MM.1S (cell line): ENCODE results near the gene TNK2.

Experiments
- DNase-seq: peaks from one replicate; pipeline ENCODE4 v3.0.0-alpha.2; 2015
- H2AFZ ChIP-seq: fragments of 300-600 bp; sonication (generic); 2 replicates; pipeline ENCODE4 v1.6.0; 2016; ENCODE audit warnings: antibody characterized with exemption, low read length
- H3F3A ChIP-seq: fragments of 300-600 bp; sonication (generic); 2 replicates; pipeline ENCODE4 v1.6.1; 2016; ENCODE audit warnings: mild to moderate bottlenecking, antibody characterized with exemption, low read length, moderate library complexity, mixed read lengths; ENCODE audit not compliant: insufficient read depth
- H3K27ac ChIP-seq: fragments of 300-600 bp; sonication (generic); 2 replicates; pipeline ENCODE4 v1.5.1; 2016; ENCODE audit warnings: mild to moderate bottlenecking, low read length
- H3K27me3 ChIP-seq: fragments of 300-600 bp; sonication (generic); replicated peaks from 2 replicates; pipeline ENCODE4 v1.6.0; 2016; ENCODE audit warnings: low read length; ENCODE audit not compliant: insufficient read depth
- H3K36me3 ChIP-seq: fragments of 300-600 bp; sonication (generic); replicated peaks from 2 replicates; pipeline ENCODE4 v1.6.1; 2016; ENCODE audit warnings: mild to moderate bottlenecking, low read length, mixed read lengths; ENCODE audit not compliant: insufficient read depth
- H3K4me1 ChIP-seq: fragments of 300-600 bp; sonication (generic); 2 replicates; pipeline ENCODE4 v1.6.1; 2016; ENCODE audit warnings: low read length, mixed read lengths
- H3K4me2 ChIP-seq: fragments of 300-600 bp; sonication (generic); 2 replicates; pipeline ENCODE4 v1.6.0; 2016; ENCODE audit warnings: low read depth, low read length
- H3K4me3 ChIP-seq: fragments of 300-600 bp; sonication (generic); 2 replicates; pipeline ENCODE4 v1.5.1; 2016; ENCODE audit warnings: low read length, mixed read lengths
- H3K79me2 ChIP-seq: fragments of 300-600 bp; sonication (generic); 2 replicates; pipeline ENCODE4 v1.6.1; 2016; ENCODE audit warnings: mixed run types, low read length, mixed read lengths
- H3K9ac ChIP-seq: fragments of 300-600 bp; sonication (generic); 2 replicates; pipeline ENCODE4 v1.6.1; 2016; ENCODE audit warnings: low read length, mixed read lengths
- H3K9me2 ChIP-seq: fragments of 300-600 bp; sonication (generic); replicated peaks from 2 replicates; pipeline ENCODE4 v1.6.1; 2016; ENCODE audit warnings: mild to moderate bottlenecking, low read length, mixed read lengths; ENCODE audit not compliant: insufficient read depth
- H3K9me3 ChIP-seq: fragments of 300-600 bp; sonication (generic); replicated peaks from 2 replicates; pipeline ENCODE4 v1.6.1; 2016; ENCODE audit warnings: mild to moderate bottlenecking, low read length, mixed read lengths; ENCODE audit not compliant: insufficient read depth
- H4K20me1 ChIP-seq: fragments of 300-600 bp; sonication (generic); 2 replicates; pipeline ENCODE4 v1.6.1; 2016; ENCODE audit warnings: mild to moderate bottlenecking, low read length, moderate library complexity, mixed read lengths; ENCODE audit not compliant: insufficient read depth
- EZH2 ChIP-seq: fragments of 300-600 bp; sonication (generic); optimal IDR thresholded peaks from 2 replicates; pipeline ENCODE3; 2017; ENCODE audit warnings: low read depth, mild to moderate bottlenecking, antibody characterized with exemption, low read length, mixed read lengths
- EZH2phosphoT487 ChIP-seq: fragments of 300-600 bp; sonication (generic); IDR thresholded peaks from 2 replicates; pipeline ENCODE4 v1.6.1; 2018; ENCODE audit warnings: antibody characterized with exemption, low read length
- TF ChIP-seq, protein P1 (sequence below): fragments of 300-600 bp; sonication (generic); IDR thresholded peaks from 2 replicates; pipeline ENCODE4 v1.5.1; 2016; ENCODE audit warnings: antibody characterized with exemption, low read length, mixed read lengths

The TNK2 gene

DNA sequence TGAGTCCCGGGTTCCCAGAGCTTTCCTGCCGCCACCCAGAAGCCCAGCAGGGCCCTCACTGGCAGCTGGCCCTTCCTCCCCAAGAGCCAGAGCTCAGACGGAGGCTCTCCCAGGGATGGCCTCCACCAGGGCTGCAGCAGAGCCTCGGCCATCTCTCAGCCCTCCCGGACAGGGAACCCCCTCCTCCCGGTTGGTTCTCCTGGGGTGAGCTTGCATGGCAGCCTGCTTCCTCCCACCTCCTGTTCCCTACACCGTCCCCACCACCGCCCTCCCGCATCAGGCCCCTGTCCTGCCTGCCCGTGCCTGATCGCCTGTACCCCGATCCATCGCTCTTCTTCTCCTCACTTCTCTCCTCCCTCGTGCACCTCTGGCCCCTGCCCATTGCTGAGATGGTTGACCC is 72.6 kb downstream of the TNK2 start:
- no peaks in the 10 kb centered on the region for H3F3A ChIP-seq
- DNase-seq, result no peak
- H3K27me3 ChIP-seq, result peaks cover 46% of the 10 kb centered on the region
- TF ChIP-seq EZH2phosphoT487 (no peak), EZH2 (no peak)
- TF ChIP-seq, protein P1, sequence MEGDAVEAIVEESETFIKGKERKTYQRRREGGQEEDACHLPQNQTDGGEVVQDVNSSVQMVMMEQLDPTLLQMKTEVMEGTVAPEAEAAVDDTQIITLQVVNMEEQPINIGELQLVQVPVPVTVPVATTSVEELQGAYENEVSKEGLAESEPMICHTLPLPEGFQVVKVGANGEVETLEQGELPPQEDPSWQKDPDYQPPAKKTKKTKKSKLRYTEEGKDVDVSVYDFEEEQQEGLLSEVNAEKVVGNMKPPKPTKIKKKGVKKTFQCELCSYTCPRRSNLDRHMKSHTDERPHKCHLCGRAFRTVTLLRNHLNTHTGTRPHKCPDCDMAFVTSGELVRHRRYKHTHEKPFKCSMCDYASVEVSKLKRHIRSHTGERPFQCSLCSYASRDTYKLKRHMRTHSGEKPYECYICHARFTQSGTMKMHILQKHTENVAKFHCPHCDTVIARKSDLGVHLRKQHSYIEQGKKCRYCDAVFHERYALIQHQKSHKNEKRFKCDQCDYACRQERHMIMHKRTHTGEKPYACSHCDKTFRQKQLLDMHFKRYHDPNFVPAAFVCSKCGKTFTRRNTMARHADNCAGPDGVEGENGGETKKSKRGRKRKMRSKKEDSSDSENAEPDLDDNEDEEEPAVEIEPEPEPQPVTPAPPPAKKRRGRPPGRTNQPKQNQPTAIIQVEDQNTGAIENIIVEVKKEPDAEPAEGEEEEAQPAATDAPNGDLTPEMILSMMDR, result no peak
- H3K4me2 ChIP-seq, result no peak overlapping the region
- H3K9me3 ChIP-seq, result no peaks in the 10 kb centered on the region
- no peak overlapping the region for H3K27ac ChIP-seq
- H3K36me3 ChIP-seq, result no peaks in the 10 kb centered on the region
- H3K9me2 ChIP-seq, result no peaks in the 10 kb centered on the region
- no peaks in the 10 kb centered on the region for H4K20me1 ChIP-seq
- H3K4me1 ChIP-seq, result no peaks in the 10 kb centered on the region
- no peaks in the 10 kb centered on the region for H3K79me2 ChIP-seq
- H3K4me3 ChIP-seq, result no peak overlapping the region
- no peak overlapping the region for H2AFZ ChIP-seq
- no peak overlapping the region for H3K9ac ChIP-seq

DNA sequence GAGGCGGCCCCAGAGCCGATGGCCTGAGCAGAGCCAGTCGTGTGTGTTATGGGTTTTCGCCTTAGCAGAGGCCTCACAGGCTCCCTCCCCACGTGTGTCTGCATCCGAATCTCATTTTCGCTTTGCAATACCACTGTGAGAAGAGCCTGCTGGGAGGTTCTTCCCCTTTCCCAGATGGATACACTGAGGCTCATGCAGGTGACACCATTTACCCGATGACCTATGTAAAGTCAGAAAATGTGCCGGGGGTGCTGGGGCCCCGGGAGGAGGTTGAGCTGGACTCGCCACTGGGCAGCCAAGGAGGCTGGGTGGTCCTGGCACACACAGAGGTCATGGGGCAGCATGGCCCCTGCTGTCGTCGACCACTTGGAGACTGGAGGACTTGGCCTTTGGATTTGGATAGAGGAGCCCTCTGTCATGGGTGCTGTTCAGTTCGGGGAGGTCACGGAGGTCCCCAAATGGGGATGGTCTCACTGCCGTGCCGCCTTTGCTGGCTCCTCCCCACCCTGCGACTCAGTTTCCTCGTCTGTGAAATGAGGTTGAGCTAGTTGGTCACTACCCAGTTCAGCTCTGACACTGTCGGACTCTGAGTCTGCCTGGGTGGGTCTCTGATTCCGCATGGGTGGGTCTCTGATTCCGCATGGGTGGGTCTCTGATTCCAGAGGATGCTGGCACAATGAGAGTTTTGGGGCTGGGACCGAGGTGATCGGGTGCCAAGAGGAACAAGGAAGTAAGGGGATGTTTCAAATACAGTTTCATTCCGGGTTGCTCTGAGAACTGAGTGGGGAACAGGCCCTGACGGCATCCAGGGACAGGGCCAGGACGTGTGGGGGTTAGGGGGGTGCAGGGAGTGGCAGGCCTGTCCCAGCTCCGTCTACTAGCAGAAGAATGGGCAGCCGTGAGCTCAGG is 73.4 kb downstream of the TNK2 start:
- Histone ChIP-seq H3K79me2 (no peaks in the 10 kb centered on the region), H2AFZ (no peak overlapping the region), H3K9me3 (no peaks in the 10 kb centered on the region), H4K20me1 (no peaks in the 10 kb centered on the region), H3K36me3 (no peaks in the 10 kb centered on the region), H3K27me3 (peaks cover 52% of the 10 kb centered on the region), H3F3A (no peaks in the 10 kb centered on the region), H3K4me1 (no peaks in the 10 kb centered on the region), H3K27ac (no peak overlapping the region), H3K9ac (no peak overlapping the region), H3K9me2 (no peaks in the 10 kb centered on the region), H3K4me2 (no peak overlapping the region), H3K4me3 (no peak overlapping the region)
- no peak for TF ChIP-seq EZH2phosphoT487
- TF ChIP-seq, protein P1, result no peak
- TF ChIP-seq EZH2, result no peak
- no peak for DNase-seq

DNA sequence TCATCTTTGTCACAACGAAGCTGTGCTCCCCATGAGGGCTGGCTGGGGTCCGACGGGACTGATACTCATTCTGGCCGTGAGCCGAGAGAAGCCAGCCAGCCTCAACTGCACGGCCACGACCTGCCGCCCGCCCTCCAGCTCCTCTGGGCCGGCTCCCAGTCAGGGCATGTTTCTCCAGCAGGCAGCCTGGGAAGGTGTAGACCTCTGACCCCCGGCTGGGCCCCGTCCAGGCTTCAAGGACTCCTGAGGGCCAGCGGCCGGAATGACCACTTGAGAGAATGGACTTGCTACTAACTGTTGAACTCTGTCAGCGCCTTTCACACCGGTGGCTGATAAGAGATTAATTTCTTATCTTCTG is 78.5 kb downstream of the TNK2 start:
- Histone ChIP-seq H3F3A (no peaks in the 10 kb centered on the region), H3K9ac (no peak overlapping the region), H3K79me2 (no peaks in the 10 kb centered on the region), H3K4me1 (no peaks in the 10 kb centered on the region), H3K27me3 (peaks cover 35% of the 10 kb centered on the region), H3K4me3 (no peak overlapping the region), H3K9me3 (no peaks in the 10 kb centered on the region), H3K4me2 (no peak overlapping the region), H2AFZ (no peak overlapping the region), H4K20me1 (no peaks in the 10 kb centered on the region), H3K27ac (no peak overlapping the region), H3K9me2 (no peaks in the 10 kb centered on the region), H3K36me3 (no peaks in the 10 kb centered on the region)
- TF ChIP-seq EZH2 (no peak), EZH2phosphoT487 (no peak)
- TF ChIP-seq, protein P1, result no peak
- DNase-seq, result no peak
